PC-9 (cell line): ENCODE results near the gene METTL9. TPM values are rescaled to one million over a fixed set of nuclear protein-coding genes. Genes with fewer than 3 reads are reported as not detected.
"Not testable (repeated sequence)": the region's sequence is repeated elsewhere in the genome, so short reads cannot be mapped to it uniquely, and the experiment has no call there.

Source experiments
- BruUV-seq: library from RNA; stranded (reverse); fragments of 400-500 nt; replicated peaks from 2 replicates; lab custom pipeline; 2021; lab: Mats Ljungman, UMichigan
- CTCF ChIA-PET: fragments of 300-600 bp; sonication (Branson Sonifier 250); formaldehyde crosslinking; loops from one replicate; lab custom pipeline; 2022; ENCODE audit warnings: antibody characterized with exemption; lab: Charles Lee
- POLR2A ChIA-PET: fragments of 300-600 bp; sonication (Branson Sonifier 250); formaldehyde crosslinking; loops from one replicate; lab custom pipeline; 2022; ENCODE audit warnings: antibody characterized with exemption; ENCODE audit not compliant: unreplicated experiment; lab: Charles Lee
- DNase-seq, 2 experiments: peaks; one replicate each; pipeline versions ENCODE4 v3.0.0 to v3.0.0-alpha.2; 2015 to 2022; ENCODE audit warnings: mixed read lengths in 1 of 2
- H2AFZ ChIP-seq: fragments of 200-600 bp; sonication (generic); 2 replicates; pipeline ENCODE4 v1.8.1; 2017; ENCODE audit warnings: antibody characterized with exemption
- H3F3A ChIP-seq: fragments of 200-600 bp; sonication (generic); 2 replicates; pipeline ENCODE4 v1.8.1; 2017; ENCODE audit warnings: antibody characterized with exemption, mild to moderate bottlenecking, low read depth; ENCODE audit not compliant: insufficient read depth
- H3K27ac ChIP-seq: fragments of 200-600 bp; sonication (generic); 2 replicates; pipeline ENCODE4 v1.6.1; 2016; ENCODE audit warnings: mixed run types
- H3K27me3 ChIP-seq: fragments of 200-600 bp; sonication (generic); 2 replicates; pipeline ENCODE4 v1.6.1; 2016; ENCODE audit warnings: low read depth, mixed run types; ENCODE audit not compliant: insufficient read depth
- H3K36me3 ChIP-seq: fragments of 200-600 bp; sonication (generic); 2 replicates; pipeline ENCODE4 v1.6.1; 2016; ENCODE audit warnings: low read depth, mixed run types
- H3K4me1 ChIP-seq: fragments of 200-600 bp; sonication (generic); replicated peaks from 2 replicates; pipeline ENCODE4 v1.6.1; 2016; ENCODE audit warnings: mixed run types; ENCODE audit not compliant: insufficient read depth
- H3K4me2 ChIP-seq: fragments of 200-600 bp; sonication (generic); 2 replicates; pipeline ENCODE4 v1.6.1; 2017; ENCODE audit warnings: mixed run types
- H3K4me3 ChIP-seq: fragments of 200-600 bp; sonication (generic); 2 replicates; pipeline ENCODE4 v1.6.1; 2016; ENCODE audit warnings: mixed run types
- H3K79me2 ChIP-seq: fragments of 200-600 bp; sonication (generic); 2 replicates; pipeline ENCODE4 v1.6.1; 2017; ENCODE audit warnings: low read depth, mixed run types
- H3K9me2 ChIP-seq: fragments of 200-600 bp; sonication (generic); 2 replicates; pipeline ENCODE4 v1.8.1; 2017; ENCODE audit warnings: mild to moderate bottlenecking; ENCODE audit not compliant: insufficient read depth
- H3K9me3 ChIP-seq: fragments of 200-600 bp; sonication (generic); 2 replicates; pipeline ENCODE4 v1.8.1; 2016; ENCODE audit warnings: low read depth; ENCODE audit not compliant: insufficient read depth
- H4K20me1 ChIP-seq: fragments of 200-600 bp; sonication (generic); 2 replicates; pipeline ENCODE4 v1.8.1; 2017; ENCODE audit not compliant: insufficient read depth
- CTCF ChIP-seq: fragments of 200-600 bp; sonication (generic); conservative IDR thresholded peaks from 2 replicates; pipeline ENCODE4 v1.6.1; 2017; ENCODE audit warnings: mixed run types, antibody characterized with exemption, mild to moderate bottlenecking, moderate library complexity
- EZH2 ChIP-seq: fragments of 200-600 bp; sonication (generic); IDR thresholded peaks from 2 replicates; pipeline ENCODE4 v1.8.0; 2017; ENCODE audit warnings: antibody characterized with exemption, low read depth
- intact Hi-C: fragments of 100-400 bp; cut with micrococcal nuclease; formaldehyde crosslinking; loops from one replicate; pipeline ENCODE4 v1.10.0; 2022; ENCODE audit not compliant: unreplicated experiment
- total RNA-seq: library from RNA; stranded (reverse); gene quantifications from 2 replicates; pipeline ENCODE4 v1.2.3, GENCODE V29; 2021

METTL9 gene
- total RNA-seq, 1 experiment from 2014 or later: 136 TPM

- BruUV-seq: no TSS peak
- Histone ChIP-seq H3K79me2 (no peaks in the 10 kb centered on the region), H3K4me1 (no peaks in the 10 kb centered on the region), H3K9me3 (no peaks in the 10 kb centered on the region), H4K20me1 (no peaks in the 10 kb centered on the region), H3K36me3 (no peaks in the 10 kb centered on the region), H3F3A (no peaks in the 10 kb centered on the region), H3K27ac (no peak overlapping the region), H3K27me3 (no peaks in the 10 kb centered on the region), H3K4me3 (no peak overlapping the region), H3K9me2 (no peaks in the 10 kb centered on the region), H2AFZ (no peak overlapping the region), H3K4me2 (no peak overlapping the region)
- POLR2A ChIA-PET: no interaction called here
- intact Hi-C loops: no loop called here
- no peak for DNase-seq
- CTCF ChIA-PET: interaction anchor here (0.9 to 1.5 kb wide), 2 partner anchors 10 to 29 kb away, joined by 5 read pairs; no protein-coding TSS in a partner anchor
- TF ChIP-seq CTCF (no peak), EZH2 (no peak)
Measured at GRCh38 chr16:21666772-21667171, 67.4 kb downstream of the METTL9 start.

- H3K9me2 ChIP-seq: no peaks in the 10 kb centered on the region
- no peak for DNase-seq
- H3K27ac ChIP-seq: no peak overlapping the region
- H3K4me2 ChIP-seq: no peak overlapping the region
- intact Hi-C loops: no loop called here
- POLR2A ChIA-PET: interaction anchor here (0.5 to 0.6 kb wide), 2 partner anchors 29 to 45 kb away, joined by 3 to 26 read pairs; no protein-coding TSS in a partner anchor
- no peaks in the 10 kb centered on the region for H3F3A ChIP-seq
- H3K4me1 ChIP-seq: no peaks in the 10 kb centered on the region
- TF ChIP-seq CTCF: no peak
- no peak for TF ChIP-seq EZH2
- CTCF ChIA-PET: interaction anchor here (0.9 kb wide), 1 partner anchor 28 kb away, joined by 5 read pairs; no protein-coding TSS in a partner anchor
- no peaks in the 10 kb centered on the region for H4K20me1 ChIP-seq
- no TSS peak for BruUV-seq
- no peak overlapping the region for H2AFZ ChIP-seq
- no peak overlapping the region for H3K4me3 ChIP-seq
- no peaks in the 10 kb centered on the region for H3K9me3 ChIP-seq
- no peaks in the 10 kb centered on the region for H3K27me3 ChIP-seq
- H3K36me3 ChIP-seq: no peaks in the 10 kb centered on the region
- no peaks in the 10 kb centered on the region for H3K79me2 ChIP-seq
Measured at GRCh38 chr16:21667575-21667974, 68.2 kb downstream of the METTL9 start.

GRCh38 chr16:21673469-21673868 is 74.1 kb downstream of the METTL9 start:
- BruUV-seq: no TSS peak
- CTCF ChIA-PET: no interaction called here
- H3K27me3 ChIP-seq: no peaks in the 10 kb centered on the region
- no peaks in the 10 kb centered on the region for H3K36me3 ChIP-seq
- no peak overlapping the region for H3K27ac ChIP-seq
- POLR2A ChIA-PET: interaction anchor here (0.7 kb wide), 1 partner anchor 12 kb away, joined by 3 read pairs; no protein-coding TSS in a partner anchor
- no peaks in the 10 kb centered on the region for H3K79me2 ChIP-seq
- no peaks in the 10 kb centered on the region for H3K4me1 ChIP-seq
- no peak overlapping the region for H3K4me3 ChIP-seq
- H3K4me2 ChIP-seq: no peak overlapping the region
- no peak for DNase-seq
- TF ChIP-seq CTCF (no peak), EZH2 (no peak)
- no peaks in the 10 kb centered on the region for H3F3A ChIP-seq
- H2AFZ ChIP-seq: no peak overlapping the region
- H3K9me2 ChIP-seq: no peaks in the 10 kb centered on the region
- H4K20me1 ChIP-seq: no peaks in the 10 kb centered on the region; the same call in 1 of the 2 replicates
- intact Hi-C loops: no loop called here
- H3K9me3 ChIP-seq: no peaks in the 10 kb centered on the region

DNA sequence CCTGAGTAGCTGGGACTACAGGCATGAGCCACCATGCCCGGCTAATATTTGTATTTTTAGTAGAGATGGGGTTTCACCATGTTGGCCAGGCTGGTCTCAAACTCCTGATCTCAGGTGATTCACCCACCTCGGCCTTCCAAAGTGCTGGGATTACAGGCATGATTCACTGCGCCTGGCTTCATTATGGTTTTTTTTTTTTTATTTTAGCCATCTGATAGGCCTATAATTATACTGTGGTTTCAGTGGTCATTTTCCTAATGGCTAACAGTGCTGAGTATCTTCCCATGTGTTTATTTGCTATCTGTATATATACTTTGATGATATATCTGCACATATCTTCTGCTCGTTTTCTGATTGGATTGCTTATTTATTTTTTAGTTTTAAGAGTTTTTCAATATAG is 75.1 kb downstream of the METTL9 start:
- H3K4me3 ChIP-seq, H3K9me3 ChIP-seq, H3K4me2 ChIP-seq, H3F3A ChIP-seq, H3K27ac ChIP-seq, POLR2A ChIA-PET, H3K79me2 ChIP-seq, H3K36me3 ChIP-seq, BruUV-seq, H4K20me1 ChIP-seq, H3K4me1 ChIP-seq, H2AFZ ChIP-seq, H3K9me2 ChIP-seq, intact Hi-C loops, H3K27me3 ChIP-seq, DNase-seq: not testable (repeated sequence)
- CTCF ChIA-PET: interaction anchor here (0.6 to 0.7 kb wide), 2 partner anchors 17 to 30 kb away, joined by 9 to 12 read pairs; no protein-coding TSS in a partner anchor

DNA sequence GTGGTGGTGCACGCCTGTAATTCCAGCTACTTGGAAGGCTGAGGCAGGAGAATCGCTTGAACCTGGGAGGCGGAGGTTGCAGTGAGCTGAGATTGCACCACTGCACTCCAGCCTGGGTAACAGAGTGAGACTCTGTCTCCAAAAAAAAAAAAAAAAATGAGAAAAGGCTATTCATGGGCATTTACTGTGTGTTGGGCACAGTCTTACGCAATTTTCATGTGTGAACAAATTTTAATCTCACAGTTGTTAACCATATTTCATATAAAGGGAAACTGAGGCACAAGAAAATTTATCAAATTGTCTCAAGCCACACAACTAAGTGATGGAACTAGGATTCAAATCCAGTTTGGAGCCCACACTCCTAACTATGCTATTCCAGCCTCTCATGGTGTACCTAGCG is 81.3 kb downstream of the METTL9 start:
- BruUV-seq, CTCF ChIA-PET, POLR2A ChIA-PET: not testable (repeated sequence)

More for the DNA sequence above, 81.3 kb downstream of the METTL9 start:
- intact Hi-C loops, H3F3A ChIP-seq, H3K27me3 ChIP-seq, H3K79me2 ChIP-seq, H3K9me3 ChIP-seq, H3K36me3 ChIP-seq, H2AFZ ChIP-seq, H3K27ac ChIP-seq, H3K4me3 ChIP-seq, H3K9me2 ChIP-seq, H3K4me1 ChIP-seq, H4K20me1 ChIP-seq, DNase-seq, H3K4me2 ChIP-seq: not testable (repeated sequence)
